Keratinocyte (primary cell): ENCODE measurements around the gene SDK1. TPM values are rescaled to one million over a fixed set of nuclear protein-coding genes. Genes with fewer than 3 reads are reported as not detected.

Experiments
- DNase-seq: peaks from one replicate; pipeline ENCODE4 v3.0.0-alpha.2; 2011; ENCODE audit warnings: low read depth, missing footprints, low spot score
- FAIRE-seq: peaks from 2 replicates; lab custom pipeline; 2011; peaks lifted over from hg19 to GRCh38; lab: Jason Lieb, UNC
- H2AFZ ChIP-seq: 2 replicates; pipeline ENCODE4 v1.6.0; 2012; ENCODE audit warnings: low read length, control low read depth, inconsistent platforms; ENCODE audit not compliant: control insufficient read depth
- H3K27ac ChIP-seq: 2 replicates; pipeline ENCODE4 v1.5.1; 2011; ENCODE audit warnings: low read length; ENCODE audit not compliant: control insufficient read depth, insufficient read depth
- H3K27me3 ChIP-seq: 3 replicates; pipeline ENCODE4 v1.6.0; 2011; ENCODE audit warnings: low read length; ENCODE audit not compliant: control insufficient read depth, insufficient read depth; ENCODE audit errors: extremely low read depth
- H3K36me3 ChIP-seq, 2 experiments: 2 replicates in 1 of 2; 3 replicates in 1 of 2; pipeline ENCODE4 v1.5.1; 2011; ENCODE audit warnings: low read length in 2 of 2, mild to moderate bottlenecking in 1 of 2; ENCODE audit not compliant: control insufficient read depth in 2 of 2, insufficient read depth in 2 of 2; ENCODE audit errors: extremely low read depth in 1 of 2
- H3K4me1 ChIP-seq: 3 replicates; pipeline ENCODE4 v1.5.1; 2011; ENCODE audit warnings: low read length; ENCODE audit not compliant: control insufficient read depth, insufficient read depth; ENCODE audit errors: extremely low read depth
- H3K4me2 ChIP-seq: 3 replicates; pipeline ENCODE4 v1.6.0; 2011; ENCODE audit warnings: low read depth, low read length; ENCODE audit not compliant: control insufficient read depth, insufficient read depth; ENCODE audit errors: extremely low read depth
- H3K4me3 ChIP-seq, 3 experiments: fragments of 200-600 bp in 1 of 3; sonication (generic) in 1 of 3; 2 replicates in 2 of 3; 3 replicates in 1 of 3; pipeline ENCODE4 v1.5.1; 2011 to 2016; ENCODE audit warnings: low read length in 3 of 3, mild to moderate bottlenecking in 3 of 3, control low read depth in 2 of 3, inconsistent platforms in 1 of 3, low read depth in 1 of 3, mixed read lengths in 1 of 3, mixed run types in 1 of 3, moderate library complexity in 1 of 3; ENCODE audit not compliant: control insufficient read depth in 2 of 3, insufficient read depth in 2 of 3; ENCODE audit errors: extremely low read depth in 1 of 3
- H3K79me2 ChIP-seq: 2 replicates; pipeline ENCODE4 v1.6.0; 2012; ENCODE audit warnings: low read length; ENCODE audit not compliant: control insufficient read depth, insufficient read depth
- H3K9ac ChIP-seq: 3 replicates; pipeline ENCODE4 v1.6.0; 2011; ENCODE audit warnings: low read length; ENCODE audit not compliant: control insufficient read depth, insufficient read depth; ENCODE audit errors: extremely low read depth
- H3K9me1 ChIP-seq: 3 replicates; pipeline ENCODE4 v1.6.0; 2011; ENCODE audit warnings: low read length; ENCODE audit not compliant: control insufficient read depth, insufficient read depth; ENCODE audit errors: extremely low read depth
- H3K9me3 ChIP-seq: 2 replicates; pipeline ENCODE4 v1.5.1; 2012; ENCODE audit warnings: low read depth, low read length; ENCODE audit not compliant: control insufficient read depth
- H4K20me1 ChIP-seq: 3 replicates; pipeline ENCODE4 v1.6.0; 2011; ENCODE audit warnings: low read length; ENCODE audit not compliant: control insufficient read depth, insufficient read depth; ENCODE audit errors: extremely low read depth
- EZH2 ChIP-seq: IDR thresholded peaks from one replicate; pipeline ENCODE4 v1.6.1; 2012; ENCODE audit warnings: inconsistent platforms, mild to moderate bottlenecking, low read length, moderate library complexity
- dilution Hi-C: fragments of 300-500 bp; cut with MboI; formaldehyde crosslinking; loops from one replicate; pipeline ENCODE4 v1.7.0; 2020; ENCODE audit warnings: low sequenced_read_pairs; ENCODE audit not compliant: extremely low pct_ligation_motif_present
- polyA plus RNA-seq, 5 experiments: library from polyadenylated mRNA; depleted of rRNA in 3 of 5; stranded (reverse) in 3 of 5; stranded (forward) in 1 of 5; unstranded in 1 of 5; fragments of >200 nt; gene quantifications; 1 replicate in 1 of 5; 2 replicates in 3 of 5; 3 replicates in 1 of 5; pipeline versions ENCODE4 v1.2.1 to v1.2.3, GENCODE V29; 2011 to 2012; ENCODE audit warnings: missing spikeins in 2 of 5, low read depth in 1 of 5, low replicate concordance in 1 of 5
- TF ChIP-seq, protein P1 (sequence below), 3 experiments: IDR thresholded peaks in 1 of 3; conservative IDR thresholded peaks in 1 of 3; optimal IDR thresholded peaks in 1 of 3; 2 replicates in 2 of 3; 3 replicates in 1 of 3; pipeline versions ENCODE3 to v1.5.1; 2011; ENCODE audit warnings: low read length in 3 of 3, mild to moderate bottlenecking in 3 of 3, moderate library complexity in 2 of 3, control low read depth in 1 of 3, inconsistent platforms in 1 of 3; ENCODE audit not compliant: insufficient read depth in 2 of 3; ENCODE audit errors: extremely low read depth in 1 of 3

The SDK1 gene
- polyA plus RNA-seq, 1 donor (not counting 4 experiments of a cell fraction or from before 2014, with no cell fraction given) = 0.66 TPM

DNA sequence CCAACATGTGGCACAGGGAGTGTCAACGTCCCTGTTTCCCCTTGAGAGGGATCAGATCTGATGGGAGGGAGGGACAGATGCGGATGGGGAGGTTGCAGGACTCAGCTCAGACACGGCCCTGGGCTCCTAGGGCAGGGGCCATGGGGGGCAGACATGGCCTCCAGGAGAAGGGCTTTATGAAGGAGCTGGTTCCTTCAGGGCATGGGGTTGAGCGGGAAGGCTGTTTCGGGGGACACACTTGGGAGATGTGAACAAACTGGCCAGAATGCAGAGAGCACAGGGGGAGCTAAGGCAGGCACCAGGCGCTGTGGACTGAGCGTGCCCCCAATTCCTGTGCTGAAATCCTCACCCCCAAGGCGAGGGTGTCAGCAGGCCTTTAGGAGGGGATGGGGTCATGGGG lies 799.1 kb downstream of the SDK1 start:
- H3K27ac ChIP-seq = no peak overlapping the region
- H3K27me3 ChIP-seq = no peaks in the 10 kb centered on the region
- H3K4me3 ChIP-seq = no peak overlapping the region
- dilution Hi-C loops = no loop called here
- FAIRE-seq (no peak), DNase-seq (no peak)
- H3K9ac ChIP-seq = no peak overlapping the region
- H3K9me1 ChIP-seq = no peaks in the 10 kb centered on the region
- H3K79me2 ChIP-seq = no peaks in the 10 kb centered on the region
- no peaks in the 10 kb centered on the region for H3K9me3 ChIP-seq
- no peak overlapping the region for H3K4me2 ChIP-seq
- no peaks in the 10 kb centered on the region for H4K20me1 ChIP-seq
- no peak overlapping the region for H2AFZ ChIP-seq
- no peak for TF ChIP-seq EZH2
- TF ChIP-seq, protein P1, sequence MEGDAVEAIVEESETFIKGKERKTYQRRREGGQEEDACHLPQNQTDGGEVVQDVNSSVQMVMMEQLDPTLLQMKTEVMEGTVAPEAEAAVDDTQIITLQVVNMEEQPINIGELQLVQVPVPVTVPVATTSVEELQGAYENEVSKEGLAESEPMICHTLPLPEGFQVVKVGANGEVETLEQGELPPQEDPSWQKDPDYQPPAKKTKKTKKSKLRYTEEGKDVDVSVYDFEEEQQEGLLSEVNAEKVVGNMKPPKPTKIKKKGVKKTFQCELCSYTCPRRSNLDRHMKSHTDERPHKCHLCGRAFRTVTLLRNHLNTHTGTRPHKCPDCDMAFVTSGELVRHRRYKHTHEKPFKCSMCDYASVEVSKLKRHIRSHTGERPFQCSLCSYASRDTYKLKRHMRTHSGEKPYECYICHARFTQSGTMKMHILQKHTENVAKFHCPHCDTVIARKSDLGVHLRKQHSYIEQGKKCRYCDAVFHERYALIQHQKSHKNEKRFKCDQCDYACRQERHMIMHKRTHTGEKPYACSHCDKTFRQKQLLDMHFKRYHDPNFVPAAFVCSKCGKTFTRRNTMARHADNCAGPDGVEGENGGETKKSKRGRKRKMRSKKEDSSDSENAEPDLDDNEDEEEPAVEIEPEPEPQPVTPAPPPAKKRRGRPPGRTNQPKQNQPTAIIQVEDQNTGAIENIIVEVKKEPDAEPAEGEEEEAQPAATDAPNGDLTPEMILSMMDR (optimal IDR thresholded peaks at IDR 0.05 in 1 of 3, IDR thresholded peaks at IDR 0.05 in 1 of 3, conservative IDR thresholded peaks at IDR 0.05 in 1 of 3; ENCODE audit: extremely low read depth in 1 of 3, insufficient read depth in 2 of 3, low read length in 3 of 3) = no peak
- no peaks in the 10 kb centered on the region for H3K36me3 ChIP-seq
- H3K4me1 ChIP-seq = no peaks in the 10 kb centered on the region

DNA sequence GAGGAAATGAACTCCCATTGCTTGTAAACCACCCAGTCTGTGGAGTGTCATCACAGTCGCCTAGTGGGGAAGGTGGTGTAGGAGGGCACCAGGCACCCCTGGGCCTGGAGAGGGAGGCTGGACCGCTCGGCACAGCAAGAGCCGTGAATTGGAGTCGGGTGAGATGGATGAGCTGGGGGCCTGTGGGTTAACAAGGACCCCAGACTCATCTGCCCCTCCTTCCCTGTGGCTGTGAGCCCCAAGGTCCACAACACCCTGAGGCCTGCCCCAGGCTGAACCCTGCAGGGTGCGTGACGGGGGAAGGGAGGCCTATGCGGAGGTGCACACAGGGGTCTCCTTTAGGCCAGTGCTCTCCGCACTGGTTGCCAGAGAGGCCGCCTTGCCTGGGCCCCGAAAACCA lies 799.6 kb downstream of the SDK1 start:
- no peak for FAIRE-seq
- H3K9me3 ChIP-seq = no peaks in the 10 kb centered on the region
- dilution Hi-C loops = no loop called here

More for the DNA sequence above, 799.6 kb downstream of the SDK1 start:
- Histone ChIP-seq H3K9me1 (no peaks in the 10 kb centered on the region), H3K9ac (no peak overlapping the region), H3K4me3 (no peak overlapping the region), H3K36me3 (no peaks in the 10 kb centered on the region), H3K27ac (no peak overlapping the region), H3K27me3 (no peaks in the 10 kb centered on the region), H3K4me1 (no peaks in the 10 kb centered on the region), H2AFZ (no peak overlapping the region), H3K4me2 (no peak overlapping the region), H4K20me1 (no peaks in the 10 kb centered on the region), H3K79me2 (no peaks in the 10 kb centered on the region)
- no peak for DNase-seq
- TF ChIP-seq EZH2 = no peak
- TF ChIP-seq, protein P1 (optimal IDR thresholded peaks at IDR 0.05 in 1 of 3, IDR thresholded peaks at IDR 0.05 in 1 of 3, conservative IDR thresholded peaks at IDR 0.05 in 1 of 3; ENCODE audit: extremely low read depth in 1 of 3, insufficient read depth in 2 of 3, low read length in 3 of 3) = no peak
